IMR-90 (cell line): ENCODE data around the gene FABP7. TPM values are rescaled to one million over a fixed set of nuclear protein-coding genes. Genes with fewer than 3 reads are reported as not detected.

ENCODE experiments used
- ATAC-seq: fragments of 200-7000 bp; cut with Tn5 transposase; 2 replicates; pipeline ENCODE4 v1.9.1; 2020; ENCODE audit warnings: low read depth, mild to moderate bottlenecking, moderate library complexity
- BruUV-seq: library from RNA; stranded (reverse); fragments of 400-500 nt; replicated peaks from 2 replicates; lab custom pipeline; 2021; lab: Mats Ljungman, UMichigan
- CTCF ChIA-PET: fragments of 300-600 bp; formaldehyde crosslinking; extraction: SDS; loops from one replicate; lab custom pipeline; 2021; ENCODE audit warnings: antibody characterized with exemption; lab: Yijun Ruan, JAX
- POLR2A ChIA-PET: fragments of 300-600 bp; sonication (Branson Sonifier 250); formaldehyde crosslinking; loops from one replicate; lab custom pipeline; 2022; ENCODE audit warnings: antibody characterized with exemption; ENCODE audit not compliant: unreplicated experiment; lab: Charles Lee
- DNase-seq: peaks from one replicate; pipeline ENCODE4 v3.0.0; 2013
- H2AFZ ChIP-seq: replicated peaks from 2 replicates; pipeline ENCODE3; 2013; ENCODE audit warnings: low read length, mild to moderate bottlenecking; ENCODE audit not compliant: poor library complexity
- H2AK5ac ChIP-seq: 2 replicates; pipeline ENCODE4 v1.6.1; 2013; ENCODE audit warnings: low read depth, low read length, inconsistent platforms
- H2AK9ac ChIP-seq: replicated peaks from 2 replicates; pipeline ENCODE3; 2013; ENCODE audit warnings: mild to moderate bottlenecking, low read depth, low read length, moderate library complexity; ENCODE audit not compliant: poor library complexity
- H2BK120ac ChIP-seq: 2 replicates; pipeline ENCODE4 v1.6.1; 2013; ENCODE audit warnings: low read depth, low read length, inconsistent platforms
- H2BK15ac ChIP-seq: 3 replicates; pipeline ENCODE4 v1.6.1; 2013; ENCODE audit warnings: low read depth, low read length, inconsistent platforms
- H2BK20ac ChIP-seq: 2 replicates; pipeline ENCODE4 v1.6.1; 2013; ENCODE audit warnings: low read depth, mild to moderate bottlenecking, inconsistent platforms, low read length, moderate library complexity
- H2BK5ac ChIP-seq: 2 replicates; pipeline ENCODE4 v1.6.1; 2013; ENCODE audit warnings: mild to moderate bottlenecking, low read depth, low read length, inconsistent platforms; ENCODE audit not compliant: poor library complexity, severe bottlenecking
- H3K14ac ChIP-seq: replicated peaks from 2 replicates; pipeline ENCODE4 v1.6.1; 2013; ENCODE audit warnings: low read depth, low read length, inconsistent platforms
- H3K18ac ChIP-seq: 2 replicates; pipeline ENCODE4 v1.6.1; 2013; ENCODE audit warnings: low read depth, low read length, control low read depth
- H3K23ac ChIP-seq: 2 replicates; pipeline ENCODE4 v1.6.1; 2013; ENCODE audit warnings: low read depth, low read length, inconsistent platforms
- H3K27ac ChIP-seq: 2 replicates; pipeline ENCODE4 v1.5.1; 2013; ENCODE audit warnings: mild to moderate bottlenecking, control low read depth, low read length; ENCODE audit not compliant: insufficient read depth
- H3K27me3 ChIP-seq: 2 replicates; pipeline ENCODE4 v1.6.1; 2013; ENCODE audit warnings: low read length; ENCODE audit not compliant: control insufficient read depth, insufficient read depth
- H3K36me3 ChIP-seq: 2 replicates; pipeline ENCODE4 v1.6.1; 2013; ENCODE audit warnings: low read length, mixed read lengths; ENCODE audit not compliant: control insufficient read depth, insufficient read depth
- H3K4ac ChIP-seq: 2 replicates; pipeline ENCODE4 v1.6.1; 2013; ENCODE audit warnings: low read depth, low read length, inconsistent platforms
- H3K4me1 ChIP-seq: 2 replicates; pipeline ENCODE4 v1.6.1; 2013; ENCODE audit warnings: low read length, mixed read lengths; ENCODE audit not compliant: control insufficient read depth, insufficient read depth
- H3K4me2 ChIP-seq: 2 replicates; pipeline ENCODE4 v1.6.1; 2013; ENCODE audit warnings: low read depth, mild to moderate bottlenecking, control low read depth, low read length, moderate library complexity
- H3K4me3 ChIP-seq: 2 replicates; pipeline ENCODE4 v1.5.1; 2013; ENCODE audit warnings: low read depth, mild to moderate bottlenecking, control low read depth, low read length, moderate library complexity; ENCODE audit not compliant: insufficient read depth
- H3K56ac ChIP-seq: 2 replicates; pipeline ENCODE4 v1.6.1; 2013; ENCODE audit warnings: low read length, inconsistent platforms; ENCODE audit not compliant: insufficient read depth; ENCODE audit errors: extremely low read depth
- H3K79me1 ChIP-seq, 2 experiments: 2 replicates each; pipeline ENCODE4 v1.6.1; 2013; ENCODE audit warnings: low read length in 2 of 2, inconsistent platforms in 1 of 2, low read depth in 1 of 2
- H3K9ac ChIP-seq: 2 replicates; pipeline ENCODE4 v1.6.1; 2013; ENCODE audit warnings: low read depth, low read length, control low read depth
- H3K9me1 ChIP-seq: 2 replicates; pipeline ENCODE4 v1.6.1; 2013; ENCODE audit warnings: low read length, inconsistent platforms; ENCODE audit not compliant: insufficient read depth
- H3K9me3 ChIP-seq: 2 replicates; pipeline ENCODE4 v1.6.1; 2013; ENCODE audit warnings: low read length; ENCODE audit not compliant: control insufficient read depth, insufficient read depth
- H4K20me1 ChIP-seq: 2 replicates; pipeline ENCODE4 v1.6.1; 2013; ENCODE audit warnings: low read length, inconsistent platforms; ENCODE audit not compliant: insufficient read depth
- H4K5ac ChIP-seq: 2 replicates; pipeline ENCODE4 v1.6.1; 2013; ENCODE audit warnings: mild to moderate bottlenecking, low read depth, low read length, control low read depth
- H4K8ac ChIP-seq, 2 experiments: 2 replicates each; pipeline ENCODE4 v1.6.1; 2013; ENCODE audit warnings: low read depth in 2 of 2, low read length in 2 of 2, control low read depth in 1 of 2, inconsistent platforms in 1 of 2
- H4K91ac ChIP-seq: 2 replicates; pipeline ENCODE4 v1.6.1; 2013; ENCODE audit warnings: low read depth, low read length, inconsistent platforms; ENCODE audit not compliant: insufficient read depth
- MAFK ChIP-seq: IDR thresholded peaks from 2 replicates; pipeline ENCODE4 v1.6.1; 2012; ENCODE audit warnings: low read depth, low read length, improper control_type of control experiment
- RAD21 ChIP-seq: IDR thresholded peaks from 2 replicates; pipeline ENCODE4 v1.6.1; 2012; ENCODE audit warnings: low read length, improper control_type of control experiment
- SMC3 ChIP-seq: fragments of 150-350 bp; IDR thresholded peaks from 2 replicates; pipeline ENCODE4 v1.6.1; 2016; ENCODE audit warnings: low read depth, mild to moderate bottlenecking, antibody characterized with exemption, low read length, moderate library complexity
- dilution Hi-C: fragments of 300-500 bp; cut with HindIII; formaldehyde crosslinking; loops from one replicate; pipeline ENCODE4 v1.14.3; 2018; ENCODE audit warnings: low sequenced_read_pairs; ENCODE audit not compliant: unreplicated experiment
- in situ Hi-C: fragments of 300-500 bp; cut with MboI; formaldehyde crosslinking; loops from 3 replicates; pipeline ENCODE4 v1.14.3; 2019; ENCODE audit warnings: low sequenced_read_pairs, inconsistent platforms, mixed read lengths
- intact Hi-C: fragments of 100-400 bp; cut with micrococcal nuclease; formaldehyde crosslinking; loops from 2 replicates; pipeline ENCODE4 v1.10.0; 2022
- polyA plus RNA-seq, 3 experiments: library from polyadenylated mRNA; depleted of rRNA; stranded (reverse); fragments of >200 nt; gene quantifications; 2 replicates each; pipeline ENCODE4 v1.2.3, GENCODE V29; 2012; ENCODE audit warnings: low replicate concordance in 1 of 3
- total RNA-seq: library from RNA; depleted of rRNA; stranded (reverse); fragments of >200 nt; gene quantifications from 2 replicates; pipeline ENCODE4 v1.2.3, GENCODE V29; 2012

FABP7 gene
- total and polyA plus RNA-seq, 2 of the 4 experiments (the other 2 are of a cell fraction) = not detected

GRCh38 chr6:122766256-122766655 is 13.3 kb upstream of the FABP7 start:
- Histone ChIP-seq H2BK120ac (no peak overlapping the region), H3K27me3 (no peaks in the 10 kb centered on the region), H2AK9ac (no peak overlapping the region), H3K9me1 (no peaks in the 10 kb centered on the region), H3K4ac (no peak overlapping the region), H3K56ac (no peak overlapping the region), H3K9ac (no peak overlapping the region), H3K23ac (no peak overlapping the region), H3K79me1 (no peaks in the 10 kb centered on the region), H3K14ac (no peak overlapping the region), H2AK5ac (no peak overlapping the region), H2BK15ac (no peak overlapping the region), H3K18ac (no peak overlapping the region), H3K4me2 (no peak overlapping the region), H4K20me1 (no peaks in the 10 kb centered on the region), H3K4me3 (no peak overlapping the region), H2BK5ac (no peak overlapping the region), H3K9me3 (no peaks in the 10 kb centered on the region), H4K91ac (no peak overlapping the region), H3K36me3 (no peaks in the 10 kb centered on the region), H3K4me1 (no peaks in the 10 kb centered on the region), H2AFZ (no peak overlapping the region), H2BK20ac (no peak overlapping the region), H4K8ac (no peak overlapping the region), H4K5ac (no peak overlapping the region), H3K27ac (no peak overlapping the region)
- in situ Hi-C loops = no loop called here
- no peak for DNase-seq
- ATAC-seq = no peak
- ChIA-PET POLR2A (no interaction called here), CTCF (no interaction called here)
- BruUV-seq = no TSS peak
- dilution Hi-C loops = no loop called here
- intact Hi-C loops = no loop called here
- no peak for TF ChIP-seq RAD21
- no peak for TF ChIP-seq SMC3
- no peak for TF ChIP-seq MAFK
